Right lobe of liver (tissue), 4 donors: ENCODE measurements around the gene KCND2.

Experiments used
- POLR2A ChIP-seq: fragments of 450-650 bp; IDR thresholded peaks from one replicate; pipeline ENCODE4 v1.6.1; 2017; ENCODE audit warnings: antibody characterized with exemption, mild to moderate bottlenecking
- TF ChIP-seq, protein P1 (sequence below), 4 donors: fragments of 200-600 bp in 3 of 4; fragments of 450-650 bp in 1 of 4; IDR thresholded peaks; one replicate each; pipeline versions ENCODE4 v1.5.1 to v1.8.0; 2016 to 2022; ENCODE audit warnings: antibody characterized with exemption in 4 of 4, mild to moderate bottlenecking in 2 of 4
- donor health status: DM: no; HTN: no; CAD: no.
- donor health status: DM: no; HTN: no; CAD: no.
- donor health status: DM: no; HTN: yes; CAD: no.

DNA sequence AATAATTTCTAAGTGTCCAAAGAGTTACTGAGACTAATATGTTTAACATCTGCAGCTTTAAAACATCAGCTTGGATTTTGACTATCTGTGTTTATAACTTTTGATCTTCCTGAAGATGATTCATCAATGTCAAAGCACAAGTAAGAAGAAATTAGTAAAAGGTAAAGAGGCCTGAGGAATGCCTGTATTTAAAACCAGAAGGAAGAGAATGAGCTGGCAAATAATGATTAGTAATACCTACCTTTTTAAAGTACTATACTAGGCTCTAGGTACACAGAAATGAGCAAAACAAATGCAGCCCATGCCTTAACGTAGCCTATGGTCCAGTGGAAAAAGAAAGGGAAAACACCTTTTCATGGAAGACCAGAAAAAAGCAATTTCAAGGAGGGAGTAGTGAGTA, 158.0 kb downstream of the KCND2 start:
- TF ChIP-seq, protein P1, sequence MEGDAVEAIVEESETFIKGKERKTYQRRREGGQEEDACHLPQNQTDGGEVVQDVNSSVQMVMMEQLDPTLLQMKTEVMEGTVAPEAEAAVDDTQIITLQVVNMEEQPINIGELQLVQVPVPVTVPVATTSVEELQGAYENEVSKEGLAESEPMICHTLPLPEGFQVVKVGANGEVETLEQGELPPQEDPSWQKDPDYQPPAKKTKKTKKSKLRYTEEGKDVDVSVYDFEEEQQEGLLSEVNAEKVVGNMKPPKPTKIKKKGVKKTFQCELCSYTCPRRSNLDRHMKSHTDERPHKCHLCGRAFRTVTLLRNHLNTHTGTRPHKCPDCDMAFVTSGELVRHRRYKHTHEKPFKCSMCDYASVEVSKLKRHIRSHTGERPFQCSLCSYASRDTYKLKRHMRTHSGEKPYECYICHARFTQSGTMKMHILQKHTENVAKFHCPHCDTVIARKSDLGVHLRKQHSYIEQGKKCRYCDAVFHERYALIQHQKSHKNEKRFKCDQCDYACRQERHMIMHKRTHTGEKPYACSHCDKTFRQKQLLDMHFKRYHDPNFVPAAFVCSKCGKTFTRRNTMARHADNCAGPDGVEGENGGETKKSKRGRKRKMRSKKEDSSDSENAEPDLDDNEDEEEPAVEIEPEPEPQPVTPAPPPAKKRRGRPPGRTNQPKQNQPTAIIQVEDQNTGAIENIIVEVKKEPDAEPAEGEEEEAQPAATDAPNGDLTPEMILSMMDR (IDR thresholded peaks at IDR 0.05): no peak
- no peak for TF ChIP-seq POLR2A
